8988T (cell line): ENCODE measurements around the gene TWIST2.

ENCODE experiments used
- DNase-seq: peaks from one replicate; pipeline ENCODE4 v3.0.0; 2011

Gene TWIST2

GRCh38 chr2:238906936-238907716 is 59.2 kb downstream of the TWIST2 start:
- DNase-seq = no peak

GRCh38 chr2:238907717-238908173 is 59.9 kb downstream of the TWIST2 start:
- DNase-seq = no peak

GRCh38 chr2:238908960-238909951 is 61.4 kb downstream of the TWIST2 start:
- no peak for DNase-seq

GRCh38 chr2:238910751-238911351 is 63.0 kb downstream of the TWIST2 start:
- DNase-seq = no peak

GRCh38 chr2:238911376-238912227 is 63.7 kb downstream of the TWIST2 start:
- DNase-seq = no peak

GRCh38 chr2:238912228-238912915 is 64.5 kb downstream of the TWIST2 start:
- no peak for DNase-seq

- no peak for DNase-seq
These were observed 65.3 kb downstream of the TWIST2 start for GRCh38 chr2:238912916-238913875.

GRCh38 chr2:238913931-238914647 is 66.2 kb downstream of the TWIST2 start:
- no peak for DNase-seq

- DNase-seq = no peak
These were observed 66.7 kb downstream of the TWIST2 start for GRCh38 chr2:238914648-238915015.

GRCh38 chr2:238915196-238915595 is 67.3 kb downstream of the TWIST2 start:
- DNase-seq = no peak

GRCh38 chr2:238915596-238915995 is 67.7 kb downstream of the TWIST2 start:
- no peak for DNase-seq

GRCh38 chr2:238916176-238916874 is 68.4 kb downstream of the TWIST2 start:
- DNase-seq = no peak

GRCh38 chr2:238916875-238917590 is 69.1 kb downstream of the TWIST2 start:
- DNase-seq = no peak

- no peak for DNase-seq
These were observed 71.4 kb downstream of the TWIST2 start for GRCh38 chr2:238919307-238919706.

GRCh38 chr2:238920053-238920452 is 72.2 kb downstream of the TWIST2 start:
- DNase-seq = no peak

- DNase-seq = no peak
These were observed 72.7 kb downstream of the TWIST2 start for GRCh38 chr2:238920601-238921001.

GRCh38 chr2:238921259-238921658 is 73.4 kb downstream of the TWIST2 start:
- DNase-seq = no peak

- DNase-seq = no peak
These were observed 73.9 kb downstream of the TWIST2 start for GRCh38 chr2:238921681-238922319.
